K562 (cell line): ENCODE results near the gene C1orf74. TPM values are rescaled to one million over a fixed set of nuclear protein-coding genes. Genes with fewer than 3 reads are reported as not detected.

Experiments used
- FOXJ3 ChIP-seq: sonication (generic); formaldehyde crosslinking; IDR thresholded peaks from 2 replicates; pipeline ENCODE4 v1.4.0; 2020; ENCODE audit warnings: mild to moderate bottlenecking, missing genetic modification reagents
- HLTF ChIP-seq: fragments of 450-650 bp; IDR thresholded peaks from 2 replicates; pipeline ENCODE4 v1.6.1; 2016
- LARP7 ChIP-seq: fragments of 450-650 bp; IDR thresholded peaks from 2 replicates; pipeline ENCODE4 v1.6.1; 2016
- PURB ChIP-seq: sonication (generic); formaldehyde crosslinking; IDR thresholded peaks from 2 replicates; pipeline ENCODE4 v1.9.0; 2021; ENCODE audit warnings: low read depth, mild to moderate bottlenecking, missing genetic modification reagents
- PYGO2 ChIP-seq: fragments of 450-650 bp; IDR thresholded peaks from 2 replicates; pipeline ENCODE4 v1.6.1; 2016; ENCODE audit warnings: mild to moderate bottlenecking, missing genetic modification characterization, moderate library complexity, missing compliant biosample characterization
- TCF3 ChIP-seq: sonication (generic); formaldehyde crosslinking; IDR thresholded peaks from 2 replicates; pipeline ENCODE4 v1.4.0; 2020; ENCODE audit warnings: mild to moderate bottlenecking, missing genetic modification reagents
- THRAP3 ChIP-seq: fragments of 450-650 bp; IDR thresholded peaks from 2 replicates; pipeline ENCODE4 v1.6.1; 2016; ENCODE audit warnings: mild to moderate bottlenecking, inconsistent platforms, borderline replicate concordance
- ZFPM2 ChIP-seq: fragments of 250-450 bp; sonication (Bioruptor Pico); IDR thresholded peaks from 2 replicates; pipeline ENCODE4 v1.5.1; 2022; ENCODE audit warnings: mild to moderate bottlenecking
- ZNF134 ChIP-seq: fragments of 250-450 bp; sonication (Bioruptor Pico); conservative IDR thresholded peaks from 2 replicates; pipeline ENCODE4 v1.4.0; 2020
- ZNF165 ChIP-seq: fragments of 250-450 bp; sonication (Bioruptor Pico); IDR thresholded peaks from 2 replicates; pipeline ENCODE4 v1.4.0; 2020; ENCODE audit warnings: borderline replicate concordance
- ZNF586 ChIP-seq: fragments of 450-650 bp; formaldehyde crosslinking; conservative IDR thresholded peaks from 2 replicates; pipeline ENCODE4 v1.4.0; 2020; ENCODE audit warnings: mild to moderate bottlenecking, moderate library complexity
- polyA plus RNA-seq, 8 experiments: library from polyadenylated mRNA; depleted of rRNA in 4 of 8; stranded (reverse) in 5 of 8; unstranded in 3 of 8; fragments of >200 nt; fragmentation: Nextera tagmentation in 2 of 8; fragmentation: Illumina TruSeq in 1 of 8; extraction: Ambion mirVana in 2 of 8; extraction: Trizol in 1 of 8; gene quantifications; 2 replicates each; pipeline versions ENCODE4 v1.2.1 to v1.2.3, GENCODE V29; 2011 to 2014; ENCODE audit warnings: inconsistent platforms in 1 of 8, missing spikeins in 1 of 8
- total RNA-seq, 7 experiments: library from RNA; depleted of rRNA in 6 of 7; stranded (reverse); fragments of >200 nt in 6 of 7; fragmentation: Illumina TruSeq in 2 of 7; extraction: Trizol in 2 of 7; gene quantifications; 2 replicates each; pipeline versions ENCODE4 v1.2.1 to v1.2.3, GENCODE V29; 2011 to 2021; ENCODE audit warnings: low replicate concordance in 1 of 7
- TF ChIP-seq, protein P1 (sequence below): fragments of 250-450 bp; sonication (Bioruptor Pico); IDR thresholded peaks from 2 replicates; pipeline ENCODE4 v1.5.0; 2021; ENCODE audit warnings: mild to moderate bottlenecking, borderline replicate concordance
- TF ChIP-seq, protein P2 (sequence below): sonication (generic); formaldehyde crosslinking; IDR thresholded peaks from 2 replicates; pipeline ENCODE4 v1.8.1; 2022; ENCODE audit warnings: missing genetic modification reagents
- TF ChIP-seq, protein P3 (sequence below): fragments of 450-650 bp; IDR thresholded peaks from 2 replicates; pipeline ENCODE4 v1.7.1; 2018; ENCODE audit warnings: mild to moderate bottlenecking, low read depth; ENCODE audit not compliant: partially characterized antibody
- TF ChIP-seq, protein P4 (sequence below): sonication (generic); formaldehyde crosslinking; IDR thresholded peaks from 2 replicates; pipeline ENCODE4 v1.8.0; 2023; ENCODE audit warnings: mild to moderate bottlenecking, missing genetic modification reagents
- TF ChIP-seq, protein P5 (sequence below), 2 experiments: fragments of 450-650 bp in 1 of 2; sonication (generic) in 1 of 2; formaldehyde crosslinking; conservative IDR thresholded peaks; 2 replicates each; pipeline versions ENCODE4 v1.4.0 to v1.8.1; 2020 to 2022; ENCODE audit warnings: mild to moderate bottlenecking in 1 of 2, missing genetic modification reagents in 1 of 2

The C1orf74 gene
- total and polyA plus RNA-seq, 9 of the 15 experiments (the other 6 are each of a cell fraction or from before 2014, with no cell fraction given), result 4.0 to 7.6 (median 5.7) TPM

DNA sequence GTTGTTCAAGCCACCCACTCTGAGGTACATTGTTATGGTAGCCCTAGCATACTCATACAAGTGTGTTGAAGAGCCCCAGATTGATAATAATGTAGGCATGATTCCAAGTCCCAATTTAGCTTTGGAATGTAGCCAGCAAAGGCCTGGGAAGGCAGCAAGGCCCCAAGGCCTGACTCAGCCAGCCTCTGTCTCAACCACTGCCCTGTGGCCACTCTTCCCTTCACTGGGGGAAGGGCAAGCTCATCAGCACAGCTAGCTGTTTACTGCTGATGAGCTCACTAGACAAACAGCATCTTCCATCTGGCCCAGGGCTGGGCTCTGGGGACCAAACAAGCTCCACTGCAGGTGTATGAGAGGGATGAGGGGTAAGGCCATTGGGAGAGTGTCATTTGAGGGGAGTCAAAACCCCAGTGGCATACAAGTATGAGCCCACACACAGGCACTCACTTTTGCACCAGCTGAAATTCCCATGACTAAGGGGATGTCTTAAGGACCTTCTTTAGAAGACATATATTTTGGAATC is 23.8 kb upstream of the C1orf74 start (continued):
- TF ChIP-seq, protein P1, sequence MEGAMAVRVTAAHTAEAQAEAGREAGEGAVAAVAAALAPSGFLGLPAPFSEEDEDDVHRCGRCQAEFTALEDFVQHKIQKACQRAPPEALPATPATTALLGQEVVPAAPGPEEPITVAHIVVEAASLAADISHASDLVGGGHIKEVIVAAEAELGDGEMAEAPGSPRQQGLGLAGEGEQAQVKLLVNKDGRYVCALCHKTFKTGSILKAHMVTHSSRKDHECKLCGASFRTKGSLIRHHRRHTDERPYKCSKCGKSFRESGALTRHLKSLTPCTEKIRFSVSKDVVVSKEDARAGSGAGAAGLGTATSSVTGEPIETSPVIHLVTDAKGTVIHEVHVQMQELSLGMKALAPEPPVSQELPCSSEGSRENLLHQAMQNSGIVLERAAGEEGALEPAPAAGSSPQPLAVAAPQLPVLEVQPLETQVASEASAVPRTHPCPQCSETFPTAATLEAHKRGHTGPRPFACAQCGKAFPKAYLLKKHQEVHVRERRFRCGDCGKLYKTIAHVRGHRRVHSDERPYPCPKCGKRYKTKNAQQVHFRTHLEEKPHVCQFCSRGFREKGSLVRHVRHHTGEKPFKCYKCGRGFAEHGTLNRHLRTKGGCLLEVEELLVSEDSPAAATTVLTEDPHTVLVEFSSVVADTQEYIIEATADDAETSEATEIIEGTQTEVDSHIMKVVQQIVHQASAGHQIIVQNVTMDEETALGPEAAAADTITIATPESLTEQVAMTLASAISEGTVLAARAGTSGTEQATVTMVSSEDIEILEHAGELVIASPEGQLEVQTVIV (CRISPR knock-in tag), result no peak
- TF ChIP-seq, protein P2, sequence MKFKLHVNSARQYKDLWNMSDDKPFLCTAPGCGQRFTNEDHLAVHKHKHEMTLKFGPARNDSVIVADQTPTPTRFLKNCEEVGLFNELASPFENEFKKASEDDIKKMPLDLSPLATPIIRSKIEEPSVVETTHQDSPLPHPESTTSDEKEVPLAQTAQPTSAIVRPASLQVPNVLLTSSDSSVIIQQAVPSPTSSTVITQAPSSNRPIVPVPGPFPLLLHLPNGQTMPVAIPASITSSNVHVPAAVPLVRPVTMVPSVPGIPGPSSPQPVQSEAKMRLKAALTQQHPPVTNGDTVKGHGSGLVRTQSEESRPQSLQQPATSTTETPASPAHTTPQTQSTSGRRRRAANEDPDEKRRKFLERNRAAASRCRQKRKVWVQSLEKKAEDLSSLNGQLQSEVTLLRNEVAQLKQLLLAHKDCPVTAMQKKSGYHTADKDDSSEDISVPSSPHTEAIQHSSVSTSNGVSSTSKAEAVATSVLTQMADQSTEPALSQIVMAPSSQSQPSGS (CRISPR knock-in tag), result no peak
- TF ChIP-seq, protein P3, sequence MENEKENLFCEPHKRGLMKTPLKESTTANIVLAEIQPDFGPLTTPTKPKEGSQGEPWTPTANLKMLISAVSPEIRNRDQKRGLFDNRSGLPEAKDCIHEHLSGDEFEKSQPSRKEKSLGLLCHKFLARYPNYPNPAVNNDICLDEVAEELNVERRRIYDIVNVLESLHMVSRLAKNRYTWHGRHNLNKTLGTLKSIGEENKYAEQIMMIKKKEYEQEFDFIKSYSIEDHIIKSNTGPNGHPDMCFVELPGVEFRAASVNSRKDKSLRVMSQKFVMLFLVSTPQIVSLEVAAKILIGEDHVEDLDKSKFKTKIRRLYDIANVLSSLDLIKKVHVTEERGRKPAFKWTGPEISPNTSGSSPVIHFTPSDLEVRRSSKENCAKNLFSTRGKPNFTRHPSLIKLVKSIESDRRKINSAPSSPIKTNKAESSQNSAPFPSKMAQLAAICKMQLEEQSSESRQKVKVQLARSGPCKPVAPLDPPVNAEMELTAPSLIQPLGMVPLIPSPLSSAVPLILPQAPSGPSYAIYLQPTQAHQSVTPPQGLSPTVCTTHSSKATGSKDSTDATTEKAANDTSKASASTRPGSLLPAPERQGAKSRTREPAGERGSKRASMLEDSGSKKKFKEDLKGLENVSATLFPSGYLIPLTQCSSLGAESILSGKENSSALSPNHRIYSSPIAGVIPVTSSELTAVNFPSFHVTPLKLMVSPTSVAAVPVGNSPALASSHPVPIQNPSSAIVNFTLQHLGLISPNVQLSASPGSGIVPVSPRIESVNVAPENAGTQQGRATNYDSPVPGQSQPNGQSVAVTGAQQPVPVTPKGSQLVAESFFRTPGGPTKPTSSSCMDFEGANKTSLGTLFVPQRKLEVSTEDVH, result no peak
- no peak for TF ChIP-seq HLTF
- TF ChIP-seq, protein P4, sequence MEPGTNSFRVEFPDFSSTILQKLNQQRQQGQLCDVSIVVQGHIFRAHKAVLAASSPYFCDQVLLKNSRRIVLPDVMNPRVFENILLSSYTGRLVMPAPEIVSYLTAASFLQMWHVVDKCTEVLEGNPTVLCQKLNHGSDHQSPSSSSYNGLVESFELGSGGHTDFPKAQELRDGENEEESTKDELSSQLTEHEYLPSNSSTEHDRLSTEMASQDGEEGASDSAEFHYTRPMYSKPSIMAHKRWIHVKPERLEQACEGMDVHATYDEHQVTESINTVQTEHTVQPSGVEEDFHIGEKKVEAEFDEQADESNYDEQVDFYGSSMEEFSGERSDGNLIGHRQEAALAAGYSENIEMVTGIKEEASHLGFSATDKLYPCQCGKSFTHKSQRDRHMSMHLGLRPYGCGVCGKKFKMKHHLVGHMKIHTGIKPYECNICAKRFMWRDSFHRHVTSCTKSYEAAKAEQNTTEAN (CRISPR knock-in tag), result no peak
- TF ChIP-seq PURB (CRISPR knock-in tag), result no peak
- TF ChIP-seq ZNF165 (CRISPR knock-in tag), result no peak
- TF ChIP-seq FOXJ3 (CRISPR knock-in tag), result no peak
- TF ChIP-seq, protein P5, sequence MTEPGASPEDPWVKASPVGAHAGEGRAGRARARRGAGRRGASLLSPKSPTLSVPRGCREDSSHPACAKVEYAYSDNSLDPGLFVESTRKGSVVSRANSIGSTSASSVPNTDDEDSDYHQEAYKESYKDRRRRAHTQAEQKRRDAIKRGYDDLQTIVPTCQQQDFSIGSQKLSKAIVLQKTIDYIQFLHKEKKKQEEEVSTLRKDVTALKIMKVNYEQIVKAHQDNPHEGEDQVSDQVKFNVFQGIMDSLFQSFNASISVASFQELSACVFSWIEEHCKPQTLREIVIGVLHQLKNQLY (CRISPR knock-in tag; conservative IDR thresholded peaks at IDR 0.05), result no peak
- no peak for TF ChIP-seq ZNF134 (CRISPR knock-in tag)
- TF ChIP-seq ZNF586 (CRISPR knock-in tag), result no peak
- no peak for TF ChIP-seq PYGO2 (tag)
- TF ChIP-seq TCF3, result peak; percentile 41; the same call in 1 of the 2 replicates
- no peak for TF ChIP-seq LARP7
- TF ChIP-seq ZFPM2, result no peak
- no peak for TF ChIP-seq THRAP3
